Measurements from ENCODE around the gene DIP2C. TPM values are rescaled to one million over a fixed set of nuclear protein-coding genes. Genes with fewer than 3 reads are reported as not detected.
A peak's percentile ranks its signal among the peaks of the same experiment; 100 is the strongest.

The DIP2C gene
- total and polyA plus RNA-seq, 8 donors = 2.4 to 40.1 (median 21.0) TPM

- WGBS, 5 donors = 90 to 96% (median 92%) methylated on average over 28 to 29 of the region's 29 CpGs
- no peak for DNase-seq
- Histone ChIP-seq H3K4me3 (no peak overlapping the region), H3K27ac (peak overlapping the region in 1 of 5 donors; percentile 71), H3K4me1 (peaks cover 4 to 32% (median 11%) of the 10 kb centered on the region in 4 donors), H3K27me3 (no peaks in the 10 kb centered on the region), H3K36me3 (peaks cover 0 to 37% (median 29%) of the 10 kb centered on the region in 4 donors), H3K9me3 (no peaks in the 10 kb centered on the region)
- TF ChIP-seq EP300 (IDR thresholded peaks at IDR 0.05) = no peak
- no peak for TF ChIP-seq POLR2AphosphoS5 (IDR thresholded peaks at IDR 0.05)
- intact Hi-C loops (cut with DNase I; ENCODE audit: low total_unique reads) = no loop called here
Measured at GRCh38 chr10:326894-327635, 362.4 kb downstream of the DIP2C start.

- Histone ChIP-seq H3K36me3 (peaks cover 0 to 38% (median 29%) of the 10 kb centered on the region in 4 donors), H3K4me3 (no peak overlapping the region), H3K9me3 (no peaks in the 10 kb centered on the region), H3K27me3 (no peaks in the 10 kb centered on the region), H3K4me1 (peaks cover 4 to 32% (median 11%) of the 10 kb centered on the region in 4 donors), H3K27ac (peak overlapping the region in 1 of 5 donors; percentile 65)
- WGBS, 5 donors = 89 to 95% (median 93%) methylated on average over 11 of the region's 11 CpGs
- DNase-seq = peak in 1 of 2 donors; percentile 44
- TF ChIP-seq POLR2AphosphoS5 (IDR thresholded peaks at IDR 0.05) (peak in 2 of 3 donors; percentile 19 to 48), POLR2A (IDR thresholded peaks at IDR 0.05) (no peak), CTCF (IDR thresholded peaks at IDR 0.05) (no peak), EP300 (IDR thresholded peaks at IDR 0.05) (no peak)
- intact Hi-C loops (cut with DNase I; ENCODE audit: low total_unique reads) = no loop called here
Measured at GRCh38 chr10:326350-326749, 363.1 kb downstream of the DIP2C start.

- intact Hi-C loops (cut with DNase I; ENCODE audit: low total_unique reads) = no loop called here
- Histone ChIP-seq H3K4me1 (peaks cover 4 to 32% (median 11%) of the 10 kb centered on the region in 4 donors), H3K9me3 (no peaks in the 10 kb centered on the region), H3K36me3 (peaks cover 0 to 41% (median 37%) of the 10 kb centered on the region in 4 donors), H3K27me3 (no peaks in the 10 kb centered on the region), H3K27ac (peak overlapping the region in 1 of 5 donors; percentile 65), H3K4me3 (no peak overlapping the region)
- WGBS, 5 donors = 91 to 98% (median 95%) methylated on average over 8 of the region's 8 CpGs
- TF ChIP-seq EP300 (IDR thresholded peaks at IDR 0.05) (no peak), CTCF (IDR thresholded peaks at IDR 0.05) (no peak), POLR2A (IDR thresholded peaks at IDR 0.05) (no peak), POLR2AphosphoS5 (IDR thresholded peaks at IDR 0.05) (no peak)
- DNase-seq = no peak
Measured at GRCh38 chr10:325282-325681, 364.2 kb downstream of the DIP2C start.

GRCh38 chr10:324593-324992 is 364.9 kb downstream of the DIP2C start:
- Histone ChIP-seq H3K36me3 (peaks cover 0 to 41% (median 37%) of the 10 kb centered on the region in 4 donors), H3K9me3 (no peaks in the 10 kb centered on the region), H3K4me3 (no peak overlapping the region), H3K4me1 (peaks cover 4 to 28% (median 11%) of the 10 kb centered on the region in 4 donors), H3K27me3 (no peaks in the 10 kb centered on the region), H3K27ac (peak overlapping the region in 3 of 5 donors; percentile 26 to 67 (median 44))
- DNase-seq = no peak
- TF ChIP-seq POLR2AphosphoS5 (IDR thresholded peaks at IDR 0.05) (no peak), CTCF (IDR thresholded peaks at IDR 0.05) (no peak), EP300 (IDR thresholded peaks at IDR 0.05) (no peak), POLR2A (IDR thresholded peaks at IDR 0.05) (no peak)
- intact Hi-C loops (cut with DNase I; ENCODE audit: low total_unique reads) = no loop called here
- 90 to 93% (median 93%) methylated on average over 15 of the region's 15 CpGs for WGBS, 5 donors

All from stomach (tissue), 9 donors.